ENCODE results near the gene ENPP7.

ENPP7 gene

DNA sequence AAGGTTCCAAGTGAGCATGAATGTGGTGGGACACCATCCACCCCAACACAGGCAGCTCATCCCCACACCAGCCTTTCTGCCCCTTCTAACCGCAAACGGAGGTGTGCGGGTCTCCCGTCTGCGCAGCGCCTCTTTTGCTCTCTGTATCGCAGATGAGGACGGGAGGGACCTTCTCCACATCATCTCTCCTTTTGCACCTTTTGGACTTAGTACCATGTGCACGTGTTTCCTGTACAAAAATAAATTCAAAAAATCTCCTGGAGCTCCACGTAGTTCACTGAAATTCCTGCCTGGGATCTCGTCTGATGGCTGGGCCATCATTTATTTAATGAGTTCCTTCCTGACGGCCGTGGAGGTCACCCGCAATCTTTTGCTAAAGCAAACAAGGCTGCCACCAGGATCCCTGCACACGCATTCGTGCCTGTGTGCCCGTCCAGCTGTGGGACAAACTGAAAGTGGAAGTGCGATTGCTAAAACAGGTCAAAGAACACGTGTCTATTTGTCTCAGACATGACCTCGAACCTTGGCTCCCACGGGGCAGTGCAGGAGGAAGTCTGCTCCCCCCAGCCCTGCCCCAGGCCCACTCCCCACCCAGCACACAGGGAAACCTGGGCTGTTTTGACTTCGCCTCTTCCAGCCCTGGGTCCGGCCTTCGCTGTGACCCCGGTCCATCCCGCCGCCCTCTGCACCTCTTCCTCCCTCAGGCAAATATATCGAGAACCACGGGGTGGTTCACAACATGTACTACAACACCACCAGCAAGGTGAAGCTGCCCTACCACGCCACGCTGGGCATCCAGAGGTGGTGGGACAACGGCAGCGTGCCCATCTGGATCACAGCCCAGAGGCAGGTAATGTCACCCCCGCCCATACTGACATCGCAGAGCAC, 2.3 kb downstream of the ENPP7 start:
- DNase-seq = no peak

- DNase-seq = no peak
These were observed 2.9 kb downstream of the ENPP7 start for GRCh38 chr17:79733692-79734070.

DNA sequence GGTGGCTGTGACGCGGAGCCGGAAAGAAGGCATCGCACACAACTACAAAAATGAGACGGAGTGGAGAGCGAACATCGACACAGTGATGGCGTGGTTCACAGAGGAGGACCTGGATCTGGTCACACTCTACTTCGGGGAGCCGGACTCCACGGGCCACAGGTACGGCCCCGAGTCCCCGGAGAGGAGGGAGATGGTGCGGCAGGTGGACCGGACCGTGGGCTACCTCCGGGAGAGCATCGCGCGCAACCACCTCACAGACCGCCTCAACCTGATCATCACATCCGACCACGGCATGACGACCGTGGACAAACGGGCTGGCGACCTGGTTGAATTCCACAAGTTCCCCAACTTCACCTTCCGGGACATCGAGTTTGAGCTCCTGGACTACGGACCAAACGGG, 4.4 kb downstream of the ENPP7 start:
- DNase-seq = no peak

- DNase-seq = no peak
These were observed 6.5 kb downstream of the ENPP7 start for GRCh38 chr17:79737046-79737921.

DNA sequence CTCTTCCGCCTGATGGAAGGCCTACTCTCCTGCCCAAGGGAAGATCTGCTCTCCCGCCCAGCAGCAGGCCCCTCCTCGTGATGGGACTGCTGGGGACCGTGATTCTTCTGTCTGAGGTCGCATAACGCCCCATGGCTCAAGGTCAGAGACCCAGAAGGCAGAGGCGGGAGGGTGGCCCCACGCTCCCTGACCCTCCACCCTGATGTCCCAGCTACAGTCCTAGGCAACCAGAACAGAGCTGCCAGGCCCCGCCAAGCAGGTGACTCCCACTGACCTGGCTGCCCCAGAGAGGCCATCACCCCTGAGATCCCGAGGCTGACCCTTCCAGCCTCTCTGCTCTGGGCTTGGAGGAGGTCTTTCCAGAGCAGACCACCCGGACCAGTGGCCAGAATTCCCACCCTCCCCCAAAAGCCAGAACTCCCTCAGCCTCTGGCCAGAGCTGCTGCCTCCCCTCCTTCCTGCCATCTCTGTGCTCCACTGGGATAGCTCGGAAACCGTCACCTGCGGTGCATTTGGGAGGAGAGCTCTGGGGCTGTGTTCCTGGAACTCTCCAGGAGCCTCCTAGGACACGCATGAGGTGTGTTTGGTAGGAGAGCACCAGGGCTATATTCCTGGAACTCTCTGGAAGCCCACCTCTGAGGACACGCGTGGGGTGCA, 7.3 kb downstream of the ENPP7 start:
- DNase-seq = no peak

- no peak for DNase-seq
These were observed 7.9 kb downstream of the ENPP7 start for GRCh38 chr17:79738643-79739042.

DNA sequence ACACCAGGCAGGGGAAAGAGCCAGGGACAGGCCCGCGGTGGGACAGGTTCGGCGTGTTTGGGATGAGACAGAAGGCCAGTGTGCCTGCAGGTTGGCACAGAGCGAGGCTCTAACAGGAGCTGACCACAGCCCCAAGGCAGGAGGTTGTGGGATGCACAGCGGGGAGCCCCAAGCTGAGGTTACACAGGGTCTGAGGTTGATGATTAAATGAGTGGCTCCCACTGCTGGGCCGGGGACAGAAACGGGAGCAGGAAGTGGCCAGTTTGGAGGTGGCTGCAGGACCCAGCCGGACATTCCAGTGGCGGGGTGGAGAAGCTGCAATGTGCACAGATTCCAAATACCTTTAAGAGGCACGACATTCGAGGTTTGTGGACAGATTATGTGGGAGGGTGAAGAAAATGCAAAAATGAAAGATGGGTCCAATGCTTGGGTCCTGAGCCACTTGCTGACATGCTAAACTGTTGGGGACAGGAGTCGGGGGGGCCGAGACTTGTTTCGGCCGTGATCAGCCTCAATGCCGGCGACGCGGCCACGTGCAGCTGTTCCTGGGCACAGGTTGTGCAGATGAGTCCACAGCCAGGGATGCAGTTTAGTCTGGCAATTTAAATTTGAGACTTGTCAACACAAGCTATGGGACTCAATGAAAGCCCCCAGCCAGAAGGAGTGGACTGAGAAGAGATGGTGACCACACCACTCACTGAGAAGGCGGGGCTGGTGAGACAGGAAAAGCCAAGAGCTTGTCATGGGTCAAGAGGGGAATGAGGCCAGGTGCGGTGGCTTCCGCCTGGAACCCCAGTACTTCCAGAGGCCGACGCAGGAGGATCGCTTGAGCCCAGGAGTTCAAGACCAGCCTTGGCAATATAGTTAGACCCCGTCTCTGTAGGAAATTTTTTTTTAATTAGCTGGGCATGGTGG, 8.7 kb downstream of the ENPP7 start:
- DNase-seq = no peak

GRCh38 chr17:79740413-79740812, 9.7 kb downstream of the ENPP7 start:
- DNase-seq = no peak

- DNase-seq = no peak
These were observed 10.6 kb downstream of the ENPP7 start for GRCh38 chr17:79741401-79741750.

- DNase-seq = peak; percentile 66
These were observed 11.2 kb downstream of the ENPP7 start for GRCh38 chr17:79741751-79742588.

GRCh38 chr17:79742589-79742918, 11.8 kb downstream of the ENPP7 start:
- DNase-seq = no peak

DNA sequence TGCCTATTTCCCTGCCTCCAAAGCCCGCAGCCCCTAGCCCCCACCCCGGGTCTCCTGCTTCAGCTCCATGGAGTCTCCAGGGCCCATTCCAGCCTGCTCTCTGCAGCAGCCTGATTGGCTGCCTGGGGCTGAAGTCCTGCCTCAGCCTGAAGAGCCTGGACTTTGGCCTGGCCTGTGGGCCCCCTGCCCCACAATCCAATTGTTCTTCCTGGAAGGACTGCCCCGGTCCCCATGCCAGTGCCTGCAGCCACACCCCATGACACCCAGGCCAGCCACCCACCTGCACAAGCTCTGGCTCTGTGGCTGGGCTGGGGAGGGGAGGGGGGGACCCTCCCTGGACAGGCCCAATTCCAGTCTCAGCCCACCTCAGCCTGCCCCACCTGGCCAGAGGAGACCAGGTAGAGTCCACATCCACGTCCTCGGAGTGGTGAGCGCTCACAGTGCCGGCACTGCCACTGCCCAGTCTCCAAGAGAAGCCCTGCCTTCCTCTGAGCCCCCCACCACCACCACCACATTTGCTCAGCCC, 12.3 kb downstream of the ENPP7 start:
- DNase-seq = no peak

- no peak for DNase-seq
These were observed 12.9 kb downstream of the ENPP7 start for GRCh38 chr17:79743614-79744013.

- DNase-seq = no peak
These were observed 14.9 kb downstream of the ENPP7 start for GRCh38 chr17:79745641-79746105.

- no peak for DNase-seq
These were observed 16.3 kb downstream of the ENPP7 start for GRCh38 chr17:79746889-79747507.

GRCh38 chr17:79747508-79748294, 17.0 kb downstream of the ENPP7 start:
- DNase-seq = no peak

GRCh38 chr17:79748295-79749099, 17.8 kb downstream of the ENPP7 start:
- DNase-seq = no peak

- no peak for DNase-seq
These were observed 18.5 kb downstream of the ENPP7 start for GRCh38 chr17:79749156-79749815.

Measured in central memory CD4-positive, alpha-beta T cell (primary cell).